HG02973 (cell line): Measurements from ENCODE around the gene RPE.

ENCODE experiments used
- ATAC-seq: cut with Tn5 transposase; IDR thresholded peaks from one replicate; pipeline ENCODE4 v1.9.1; 2021; ENCODE audit warnings: moderate library complexity; ENCODE audit not compliant: unreplicated experiment

Gene RPE

GRCh38 chr2:210002158-210003157, at the start of gene RPE:
Gene RPE (plus strand): TSS chr2:210002638. CDS start chr2:210002662, 24 bp downstream.
- ATAC-seq: peak; percentile 99

DNA sequence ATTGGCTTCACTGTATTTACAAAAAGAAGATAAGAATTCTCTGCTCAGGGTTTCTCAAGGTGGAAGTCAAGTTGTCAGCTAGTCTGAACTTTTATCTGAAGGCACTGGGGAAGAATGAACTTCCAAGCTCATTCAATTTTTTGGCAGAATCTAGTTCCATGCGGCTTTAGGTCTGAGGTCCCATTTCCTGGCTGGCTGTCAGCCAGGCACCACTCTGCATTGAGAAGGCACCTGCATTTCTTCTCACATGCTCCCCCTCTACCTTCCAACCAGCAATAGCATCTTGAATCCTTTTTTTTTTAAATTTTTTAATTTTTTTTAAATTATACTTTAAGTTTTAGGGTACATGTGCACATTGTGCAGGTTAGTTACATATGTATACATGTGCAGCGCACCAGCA, 46.2 kb upstream of the RPE start:
- no peak for ATAC-seq

- ATAC-seq: no peak
Measured at GRCh38 chr2:209958016-209958415, 44.4 kb upstream of the RPE start.

GRCh38 chr2:209960045-209960444, 42.4 kb upstream of the RPE start:
- no peak for ATAC-seq

DNA sequence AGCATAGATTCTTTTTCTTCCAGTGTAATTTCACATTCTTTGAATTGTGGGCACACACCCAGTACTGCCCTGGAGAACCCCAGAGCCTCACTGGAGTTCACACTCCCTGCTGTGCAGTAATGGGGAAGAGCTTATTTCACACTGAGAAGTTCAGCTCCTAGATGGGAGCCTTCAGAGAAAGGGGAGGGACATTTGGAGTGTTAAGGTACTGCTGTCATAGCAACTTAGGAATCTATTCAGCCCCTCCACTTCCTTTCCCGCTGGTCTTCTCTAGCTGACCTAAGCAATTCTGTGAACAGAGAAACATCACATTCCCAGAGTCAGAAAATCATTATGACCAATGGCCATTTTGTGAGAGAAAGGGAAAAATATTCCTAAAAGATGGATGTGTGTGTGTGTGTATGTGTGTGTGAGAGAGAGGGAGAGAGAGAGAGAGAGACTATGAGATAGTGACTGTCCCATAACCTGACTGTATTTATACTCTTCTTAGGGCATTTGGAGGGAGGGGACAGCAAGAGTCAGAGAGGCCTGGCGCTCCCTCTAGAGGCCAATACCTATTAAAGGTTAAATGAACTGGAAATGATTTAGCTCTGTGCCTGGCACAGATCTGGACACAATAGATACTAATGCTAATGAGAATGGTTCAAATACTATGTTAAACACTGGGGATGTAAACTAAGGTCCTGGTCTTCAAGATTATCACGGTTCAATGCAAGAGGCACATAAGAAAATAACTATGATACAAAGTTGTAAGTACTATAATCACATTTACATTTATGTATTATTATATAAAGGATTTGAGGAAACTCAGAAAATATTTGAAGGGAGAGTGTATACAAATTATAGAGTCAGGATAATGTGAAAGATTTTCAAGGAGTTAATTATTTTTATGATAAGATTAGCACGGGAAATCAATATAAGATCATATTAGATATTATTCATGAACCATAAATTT, 41.5 kb upstream of the RPE start:
- peak; percentile 95 for ATAC-seq

- no peak for ATAC-seq
Measured at GRCh38 chr2:209965723-209966122, 36.7 kb upstream of the RPE start.

DNA sequence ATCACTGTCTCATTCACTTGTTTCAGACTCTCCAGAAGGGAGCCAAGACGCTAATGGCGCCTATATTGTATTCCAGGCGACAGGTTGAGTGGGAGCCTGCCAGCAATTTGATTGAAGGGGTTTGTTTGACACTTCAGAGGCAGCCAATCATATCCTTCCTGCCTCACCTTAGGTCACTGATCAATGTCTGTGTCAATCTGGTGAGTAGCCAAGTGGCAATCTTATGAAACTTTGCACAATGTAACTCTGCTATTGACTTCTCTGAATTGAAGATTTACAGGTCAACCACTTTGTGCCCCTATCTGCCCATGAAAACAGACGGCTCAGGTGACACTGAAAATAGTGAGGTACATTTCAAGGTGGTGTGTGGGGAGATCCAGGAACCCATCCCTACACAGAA, 32.7 kb upstream of the RPE start:
- no peak for ATAC-seq

- ATAC-seq: no peak
Measured at GRCh38 chr2:209970271-209970670, 32.2 kb upstream of the RPE start.

DNA sequence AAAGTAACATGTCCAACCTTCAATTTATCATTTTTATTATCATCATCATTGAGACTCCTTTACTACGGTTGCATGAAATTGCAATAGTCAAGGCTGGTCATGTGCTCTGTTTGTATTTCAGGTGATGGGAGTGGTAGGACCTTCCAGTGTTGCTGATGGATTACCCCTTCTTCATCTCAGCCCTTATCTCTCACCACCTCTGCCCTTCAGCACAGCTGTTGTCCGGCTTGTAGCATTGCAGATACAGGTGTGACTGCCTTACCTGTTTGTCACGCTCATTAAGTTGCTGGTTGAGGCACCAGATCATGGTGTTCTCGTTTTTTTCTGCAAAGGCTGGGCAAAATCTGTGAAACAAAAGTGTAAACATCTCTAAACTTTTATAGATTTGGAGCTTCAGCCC, 31.7 kb upstream of the RPE start:
- ATAC-seq: no peak

DNA sequence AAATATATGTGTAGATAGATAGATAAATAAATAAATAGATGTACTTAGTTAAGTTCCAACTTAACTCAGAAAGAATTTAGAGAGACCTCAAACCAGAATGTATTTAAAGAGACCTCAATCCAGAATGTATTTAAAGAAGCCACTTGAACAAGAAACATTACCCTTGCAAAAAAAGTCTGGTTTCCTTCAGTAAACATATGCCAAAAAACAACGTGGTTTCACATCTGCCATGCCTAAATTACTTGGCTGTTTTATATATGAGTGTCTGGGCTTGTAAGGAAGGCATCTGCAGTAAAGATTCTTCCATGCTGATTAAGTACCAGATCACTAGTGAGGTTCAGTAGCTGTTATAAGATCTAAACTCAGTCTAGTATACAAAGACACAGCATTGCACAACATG, 29.1 kb upstream of the RPE start:
- no peak for ATAC-seq

DNA sequence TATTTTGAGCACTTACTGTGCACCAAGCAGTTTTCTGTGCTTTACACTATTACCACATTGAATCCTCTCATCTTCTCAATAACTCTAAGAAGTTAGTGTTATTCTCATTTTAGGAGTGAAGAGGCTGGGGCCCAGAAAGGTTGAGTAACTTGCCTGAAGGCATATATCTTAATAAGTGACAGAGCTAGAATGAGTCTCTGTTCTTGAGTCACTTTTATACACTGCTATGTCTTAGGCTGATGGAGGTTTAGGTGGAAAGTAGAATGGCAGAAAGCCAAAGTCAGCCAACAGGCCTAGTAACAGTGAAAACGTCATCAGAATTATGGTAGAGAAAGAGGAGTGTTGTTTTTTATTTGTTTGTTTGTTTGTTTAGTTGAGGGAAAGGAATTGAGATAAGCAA, 27.9 kb upstream of the RPE start:
- ATAC-seq: no peak

- peak; percentile 82 for ATAC-seq
Measured at GRCh38 chr2:209976698-209977385, 25.6 kb upstream of the RPE start.

- peak; percentile 45 for ATAC-seq
Measured at GRCh38 chr2:209977386-209978239, 24.8 kb upstream of the RPE start.

- ATAC-seq: no peak
Measured at GRCh38 chr2:209984291-209984690, 18.1 kb upstream of the RPE start.

DNA sequence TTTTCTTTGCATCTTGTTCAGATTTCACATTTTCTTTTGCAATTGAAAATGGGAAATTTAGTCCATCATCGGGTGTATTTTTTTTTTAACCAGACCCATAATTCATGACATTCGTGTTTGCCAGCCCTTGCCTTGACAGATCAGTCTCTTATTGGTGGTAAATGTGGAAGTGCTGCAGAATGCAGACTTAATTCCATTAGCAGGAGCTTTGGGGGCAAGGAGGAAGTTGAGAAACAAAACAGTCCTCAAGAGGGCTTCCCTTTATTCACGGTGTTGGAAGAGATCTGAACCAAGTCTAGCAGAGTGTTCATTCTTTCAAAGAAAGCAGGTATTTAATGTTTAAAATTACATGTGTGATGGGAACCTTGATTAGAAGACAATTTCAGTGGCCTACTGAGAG, 16.6 kb upstream of the RPE start:
- ATAC-seq: no peak

GRCh38 chr2:209986415-209986814, 16.0 kb upstream of the RPE start:
- no peak for ATAC-seq

GRCh38 chr2:209988010-209988409, 14.4 kb upstream of the RPE start:
- ATAC-seq: no peak

DNA sequence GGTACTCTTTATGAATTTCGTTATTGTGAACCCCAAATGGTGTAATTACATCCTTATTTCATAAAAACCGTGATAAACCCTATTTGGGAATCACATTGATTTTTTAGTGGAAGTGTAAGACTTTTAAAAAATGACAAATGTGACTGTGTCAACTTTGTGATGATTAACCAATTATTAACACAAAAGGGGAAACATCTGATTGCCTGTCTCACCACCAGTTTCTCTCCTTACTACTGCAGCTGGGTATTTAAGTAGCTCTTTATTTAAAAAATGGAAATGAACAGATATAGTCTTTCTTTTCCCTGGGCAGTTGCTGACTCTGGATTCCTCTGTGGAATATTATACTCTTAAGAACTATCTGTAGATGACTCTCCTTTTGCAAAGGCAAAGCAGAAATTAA, 11.6 kb upstream of the RPE start:
- ATAC-seq: no peak

DNA sequence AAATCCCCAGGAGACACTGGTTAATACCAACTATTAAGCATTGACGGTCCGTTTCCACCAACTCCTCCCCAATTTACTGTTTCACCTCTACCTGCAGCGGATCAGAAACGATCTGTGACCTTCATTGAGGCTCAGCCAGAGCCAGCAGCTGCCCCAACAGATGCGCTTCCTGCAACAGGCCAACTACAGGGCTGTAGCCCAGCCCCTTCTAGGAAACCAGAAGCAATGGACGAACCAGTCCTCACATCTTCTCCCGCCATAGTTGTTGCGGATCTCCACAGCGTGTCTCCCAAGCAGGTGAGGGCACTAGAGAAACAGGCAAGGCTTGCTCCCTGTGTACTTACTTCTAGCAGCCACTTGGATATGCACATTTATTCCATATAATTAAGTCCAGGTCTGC, 8.5 kb upstream of the RPE start:
- ATAC-seq: no peak

GRCh38 chr2:209998596-209998995, 3.8 kb upstream of the RPE start:
- no peak for ATAC-seq
